A673 (cell line): ENCODE data around the gene PDE11A. TPM values are rescaled to one million over a fixed set of nuclear protein-coding genes. Genes with fewer than 3 reads are reported as not detected.

Experiments
- BruUV-seq: library from RNA; stranded (reverse); fragments of 400-500 nt; replicated peaks from 2 replicates; lab custom pipeline; 2021; lab: Mats Ljungman, UMichigan
- CTCF ChIA-PET: fragments of 300-600 bp; sonication (Branson Sonifier 250); formaldehyde crosslinking; loops from one replicate; lab custom pipeline; 2022; ENCODE audit warnings: antibody characterized with exemption; lab: Charles Lee
- POLR2A ChIA-PET: fragments of 300-600 bp; sonication (Branson Sonifier 250); formaldehyde crosslinking; loops from one replicate; lab custom pipeline; 2022; ENCODE audit warnings: antibody characterized with exemption; ENCODE audit not compliant: low non-redundant PET; lab: Charles Lee
- DNase-seq: peaks from one replicate; pipeline ENCODE4 v3.0.0-alpha.2; 2015; ENCODE audit warnings: low spot score
- H3K27ac ChIP-seq: fragments of 200-600 bp; sonication (generic); 2 replicates; pipeline ENCODE4 v1.5.1; 2016; ENCODE audit warnings: mixed run types, low read depth, mild to moderate bottlenecking, mixed read lengths, antibody characterized with exemption, low read length; ENCODE audit not compliant: poor library complexity, severe bottlenecking
- H3K27me3 ChIP-seq: fragments of 200-600 bp; sonication (generic); replicated peaks from 2 replicates; pipeline ENCODE4 v1.6.1; 2017; ENCODE audit warnings: mixed run types, low read depth, mild to moderate bottlenecking, mixed read lengths, antibody characterized with exemption, low read length; ENCODE audit not compliant: insufficient read depth, poor library complexity
- H3K36me3 ChIP-seq: fragments of 200-600 bp; sonication (generic); 2 replicates; pipeline ENCODE4 v1.6.1; 2016; ENCODE audit warnings: mixed run types, mild to moderate bottlenecking, mixed read lengths, antibody characterized with exemption, low read length; ENCODE audit not compliant: insufficient read depth, poor library complexity, severe bottlenecking
- H3K4me1 ChIP-seq: fragments of 200-600 bp; sonication (generic); 2 replicates; pipeline ENCODE4 v1.6.1; 2017; ENCODE audit warnings: mixed run types, mild to moderate bottlenecking, mixed read lengths, antibody characterized with exemption, low read length; ENCODE audit not compliant: insufficient read depth, poor library complexity, severe bottlenecking
- H3K4me3 ChIP-seq: fragments of 200-600 bp; sonication (generic); 2 replicates; pipeline ENCODE4 v1.5.1; 2016; ENCODE audit warnings: low read depth, mixed run types, mild to moderate bottlenecking, mixed read lengths, low read length; ENCODE audit not compliant: poor library complexity, severe bottlenecking
- H3K9me3 ChIP-seq: fragments of 200-600 bp; sonication (generic); 2 replicates; pipeline ENCODE4 v1.6.1; 2016; ENCODE audit warnings: mixed run types, low read depth, mild to moderate bottlenecking, mixed read lengths, antibody characterized with exemption, low read length; ENCODE audit not compliant: poor library complexity, severe bottlenecking
- EZH2 ChIP-seq: fragments of 200-600 bp; sonication (generic); IDR thresholded peaks from 2 replicates; pipeline ENCODE4 v1.6.1; 2017; ENCODE audit warnings: borderline replicate concordance, low read depth, mild to moderate bottlenecking, mixed read lengths, antibody characterized with exemption, low read length; ENCODE audit not compliant: poor library complexity, severe bottlenecking
- intact Hi-C: fragments of 100-400 bp; cut with micrococcal nuclease; formaldehyde crosslinking; loops from one replicate; pipeline ENCODE4 v1.10.0; 2022; ENCODE audit not compliant: unreplicated experiment
- total RNA-seq: library from RNA; stranded (reverse); gene quantifications from 2 replicates; pipeline ENCODE4 v1.2.3, GENCODE V29; 2021
- TF ChIP-seq, protein P1 (sequence below): fragments of 300-800, 200-600 bp; sonication (generic); conservative IDR thresholded peaks from 2 replicates; pipeline ENCODE4 v1.5.1; 2017; ENCODE audit warnings: low read depth, mild to moderate bottlenecking, antibody characterized with exemption, low read length, moderate library complexity, mixed read lengths

The PDE11A gene
- total RNA-seq, 1 experiment from 2014 or later = not detected

DNA sequence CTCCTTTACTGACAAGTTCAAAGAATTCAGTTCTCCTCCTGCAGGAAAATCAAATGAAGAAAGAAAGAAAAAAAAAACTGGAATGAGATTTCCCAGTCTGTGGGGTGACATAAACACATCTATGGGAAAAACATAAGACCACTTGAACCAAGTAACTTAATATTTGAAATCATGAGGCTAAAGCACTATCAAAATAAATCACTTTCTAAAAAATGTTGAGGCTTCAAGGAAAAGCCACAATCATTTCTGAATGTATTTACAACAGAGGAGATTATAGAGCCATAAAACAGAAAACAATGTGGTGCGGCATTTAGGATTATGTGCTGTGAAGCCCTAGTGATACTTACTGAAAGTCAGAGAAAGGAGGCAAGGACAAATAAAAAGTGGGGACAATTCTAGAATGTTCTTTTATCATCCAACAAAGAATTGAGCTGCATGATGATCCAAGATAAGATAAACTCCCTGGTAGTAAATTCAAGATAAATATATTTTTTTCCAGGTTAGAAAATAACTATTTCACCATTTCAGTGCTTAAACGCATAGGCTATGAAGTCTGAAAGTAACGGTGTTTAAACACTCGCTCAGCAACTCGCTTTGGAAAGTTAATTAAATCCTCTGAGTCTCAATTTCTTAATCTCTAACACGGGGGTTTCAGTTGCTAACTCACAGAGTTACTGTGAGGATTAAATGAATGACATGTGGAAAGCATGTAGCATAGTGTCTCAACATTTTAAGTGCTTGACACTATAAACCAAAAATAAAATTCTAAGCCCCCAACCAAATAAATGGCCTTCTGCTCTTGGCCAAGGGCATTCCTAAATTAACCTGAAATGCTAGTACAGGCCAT, 391.5 kb downstream of the PDE11A start:
- ChIA-PET POLR2A (no interaction called here), CTCF (no interaction called here)
- H3K9me3 ChIP-seq = no peaks in the 10 kb centered on the region
- intact Hi-C loops = no loop called here
- H3K27me3 ChIP-seq = no peaks in the 10 kb centered on the region
- H3K27ac ChIP-seq = no peak overlapping the region
- no peak for DNase-seq
- H3K4me1 ChIP-seq = no peaks in the 10 kb centered on the region
- no peak overlapping the region for H3K4me3 ChIP-seq
- H3K36me3 ChIP-seq = no peaks in the 10 kb centered on the region
- no TSS peak for BruUV-seq
- no peak for TF ChIP-seq EZH2
- TF ChIP-seq, protein P1, sequence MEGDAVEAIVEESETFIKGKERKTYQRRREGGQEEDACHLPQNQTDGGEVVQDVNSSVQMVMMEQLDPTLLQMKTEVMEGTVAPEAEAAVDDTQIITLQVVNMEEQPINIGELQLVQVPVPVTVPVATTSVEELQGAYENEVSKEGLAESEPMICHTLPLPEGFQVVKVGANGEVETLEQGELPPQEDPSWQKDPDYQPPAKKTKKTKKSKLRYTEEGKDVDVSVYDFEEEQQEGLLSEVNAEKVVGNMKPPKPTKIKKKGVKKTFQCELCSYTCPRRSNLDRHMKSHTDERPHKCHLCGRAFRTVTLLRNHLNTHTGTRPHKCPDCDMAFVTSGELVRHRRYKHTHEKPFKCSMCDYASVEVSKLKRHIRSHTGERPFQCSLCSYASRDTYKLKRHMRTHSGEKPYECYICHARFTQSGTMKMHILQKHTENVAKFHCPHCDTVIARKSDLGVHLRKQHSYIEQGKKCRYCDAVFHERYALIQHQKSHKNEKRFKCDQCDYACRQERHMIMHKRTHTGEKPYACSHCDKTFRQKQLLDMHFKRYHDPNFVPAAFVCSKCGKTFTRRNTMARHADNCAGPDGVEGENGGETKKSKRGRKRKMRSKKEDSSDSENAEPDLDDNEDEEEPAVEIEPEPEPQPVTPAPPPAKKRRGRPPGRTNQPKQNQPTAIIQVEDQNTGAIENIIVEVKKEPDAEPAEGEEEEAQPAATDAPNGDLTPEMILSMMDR = no peak

DNA sequence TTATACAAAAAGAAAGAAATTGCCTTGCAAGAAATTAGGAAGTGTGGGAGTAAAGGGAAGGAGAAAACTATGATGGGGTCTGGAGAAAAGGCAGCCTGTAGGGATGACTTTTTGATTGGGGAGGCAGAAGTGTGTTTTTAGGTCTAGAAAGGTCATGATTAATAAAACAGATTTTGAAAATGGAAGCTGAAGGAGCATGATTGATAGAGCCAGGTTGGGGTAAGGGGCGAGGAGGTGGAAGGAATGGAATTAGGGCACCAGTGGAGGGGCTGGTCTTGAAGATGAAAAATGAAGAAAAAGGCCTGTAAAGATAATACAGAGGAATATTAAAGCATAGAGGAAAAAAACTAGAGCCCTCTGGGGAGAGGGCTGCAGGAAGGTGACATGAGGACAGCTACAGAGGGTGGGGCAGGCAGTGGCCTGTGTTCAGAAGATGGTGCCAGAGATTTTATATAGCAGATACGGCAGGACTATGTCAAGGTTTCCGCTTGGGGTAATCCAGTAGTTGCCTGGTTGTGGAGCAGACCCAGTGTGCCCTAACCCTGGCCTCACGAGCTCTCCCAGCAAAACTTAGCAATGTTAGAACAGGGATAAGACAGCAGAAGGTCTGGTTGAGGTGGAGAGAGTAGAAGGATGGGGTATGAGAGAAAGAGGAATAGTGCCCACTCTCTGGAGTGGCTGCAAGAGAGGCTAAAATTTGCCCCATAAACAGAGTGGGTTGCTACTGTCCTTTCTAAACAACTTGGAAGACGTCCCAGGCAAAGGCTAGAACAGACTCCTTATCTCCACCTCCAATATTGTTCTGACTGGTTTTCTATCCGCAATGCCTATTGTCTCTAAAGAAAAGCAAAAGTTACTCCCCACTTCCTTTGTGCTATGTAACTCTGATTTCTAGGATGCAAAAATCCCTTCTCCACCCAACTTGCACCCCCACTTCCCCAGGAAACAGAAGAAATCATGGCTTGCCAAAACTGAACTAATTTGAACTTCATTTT, 392.7 kb downstream of the PDE11A start:
- intact Hi-C loops = loop anchor here (5.0 kb wide), 1 partner anchor 58 kb away; no protein-coding TSS in a partner anchor
- Histone ChIP-seq H3K4me1 (no peaks in the 10 kb centered on the region), H3K36me3 (no peaks in the 10 kb centered on the region), H3K27me3 (no peaks in the 10 kb centered on the region), H3K9me3 (no peaks in the 10 kb centered on the region), H3K27ac (no peak overlapping the region), H3K4me3 (no peak overlapping the region)
- no peak for TF ChIP-seq EZH2
- TF ChIP-seq, protein P1 = no peak
- no TSS peak for BruUV-seq
- no peak for DNase-seq
- ChIA-PET POLR2A (no interaction called here), CTCF (no interaction called here)

DNA sequence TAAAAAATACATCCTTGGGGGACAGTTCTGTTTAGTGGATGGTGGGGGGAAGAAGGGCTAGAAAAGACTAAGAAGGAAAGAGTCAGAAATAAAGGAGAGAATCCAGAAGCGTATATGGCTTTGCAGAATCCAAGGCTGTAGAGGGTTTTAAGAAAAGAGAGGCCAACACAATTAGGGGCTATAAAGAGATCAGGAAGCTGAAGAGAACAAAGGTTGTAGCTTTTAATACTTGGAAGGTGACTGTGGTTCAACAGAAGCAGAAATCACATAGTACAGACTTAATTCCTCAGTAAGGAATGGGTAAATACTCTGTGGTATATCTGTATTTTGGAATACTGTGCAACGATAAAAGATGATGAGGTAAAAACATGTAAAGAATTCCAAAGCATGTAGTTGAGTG, 393.6 kb downstream of the PDE11A start:
- H3K27me3 ChIP-seq = no peaks in the 10 kb centered on the region
- ChIA-PET CTCF (no interaction called here), POLR2A (no interaction called here)
- DNase-seq = no peak
- no peaks in the 10 kb centered on the region for H3K9me3 ChIP-seq
- no peak for TF ChIP-seq EZH2
- TF ChIP-seq, protein P1 = no peak
- H3K27ac ChIP-seq = no peak overlapping the region
- H3K4me3 ChIP-seq = no peak overlapping the region
- no peaks in the 10 kb centered on the region for H3K4me1 ChIP-seq
- intact Hi-C loops = loop anchor here (5.0 kb wide), 1 partner anchor 57 kb away; no protein-coding TSS in a partner anchor
- BruUV-seq = no TSS peak
- no peaks in the 10 kb centered on the region for H3K36me3 ChIP-seq
